Left ventricle myocardium inferior (tissue), 1 donor: ENCODE results near the gene DOC2B. TPM values are rescaled to one million over a fixed set of nuclear protein-coding genes. Genes with fewer than 3 reads are reported as not detected.

ENCODE experiments used
- DNase-seq: peaks from one replicate; pipeline ENCODE4 v3.0.0-alpha.2; 2020
- H3K27ac ChIP-seq: fragments of 200-600 bp; replicated peaks from 2 replicates; pipeline ENCODE4 v1.8.0; 2021
- H3K27me3 ChIP-seq: fragments of 200-600 bp; 2 replicates; pipeline ENCODE4 v1.8.0; 2021; ENCODE audit warnings: low read depth
- H3K36me3 ChIP-seq: fragments of 200-600 bp; 2 replicates; pipeline ENCODE4 v1.8.0; 2021
- H3K4me1 ChIP-seq: fragments of 200-600 bp; 2 replicates; pipeline ENCODE4 v1.8.0; 2021
- H3K4me3 ChIP-seq: fragments of 200-600 bp; 2 replicates; pipeline ENCODE4 v1.8.0; 2021; ENCODE audit warnings: mild to moderate bottlenecking, moderate library complexity
- H3K9me3 ChIP-seq: fragments of 200-600 bp; replicated peaks from 2 replicates; pipeline ENCODE4 v1.8.0; 2021
- CTCF ChIP-seq: fragments of 200-600 bp; IDR thresholded peaks from 2 replicates; pipeline ENCODE4 v1.8.0; 2021; ENCODE audit warnings: antibody characterized with exemption, mild to moderate bottlenecking, borderline replicate concordance
- intact Hi-C: fragments of 100-400 bp; cut with micrococcal nuclease; formaldehyde crosslinking; loops from one replicate; pipeline ENCODE4 v1.11.0; 2022
- total RNA-seq: library from RNA; stranded (reverse); fragmentation: NEBNext Ultra II Directional; extraction: Animal tissue kit (Norgen Biotek cat#: 25700); gene quantifications from one replicate; pipeline ENCODE4 v1.2.1, GENCODE V29; 2021
- donor health status: DM: no; HTN: yes; CAD: no; lungs with severe emphysema.

DOC2B gene
- total RNA-seq, 1 donor from 2014 or later: 2.7 TPM

GRCh38 chr17:152860-153420, 28.5 kb downstream of the DOC2B start:
- peak; percentile 7 for DNase-seq
- peaks cover 9% of the 10 kb centered on the region for H3K36me3 ChIP-seq

GRCh38 chr17:151886-152859, 29.3 kb downstream of the DOC2B start:
- peaks cover 9% of the 10 kb centered on the region for H3K36me3 ChIP-seq
- no peak overlapping the region for H3K4me3 ChIP-seq
- no peak overlapping the region for H3K27ac ChIP-seq
- peaks cover 5% of the 10 kb centered on the region for H3K27me3 ChIP-seq
- H3K9me3 ChIP-seq: no peaks in the 10 kb centered on the region
- DNase-seq: peak; percentile 7
- intact Hi-C loops: no loop called here
- no peak for TF ChIP-seq CTCF
- no peaks in the 10 kb centered on the region for H3K4me1 ChIP-seq

More at GRCh38 chr17:152860-153420, 28.5 kb downstream of the DOC2B start:
- no peak overlapping the region for H3K27ac ChIP-seq
- H3K27me3 ChIP-seq: peaks cover 5% of the 10 kb centered on the region
- no peaks in the 10 kb centered on the region for H3K9me3 ChIP-seq
- no peak for TF ChIP-seq CTCF
- intact Hi-C loops: no loop called here
- H3K4me1 ChIP-seq: no peaks in the 10 kb centered on the region
- H3K4me3 ChIP-seq: no peak overlapping the region

GRCh38 chr17:151004-151403, 30.4 kb downstream of the DOC2B start:
- no peak for TF ChIP-seq CTCF
- H3K9me3 ChIP-seq: no peaks in the 10 kb centered on the region
- intact Hi-C loops: no loop called here
- peaks cover 3% of the 10 kb centered on the region for H3K4me1 ChIP-seq
- no peak for DNase-seq
- peaks cover 5% of the 10 kb centered on the region for H3K27me3 ChIP-seq
- H3K27ac ChIP-seq: no peak overlapping the region
- H3K4me3 ChIP-seq: no peak overlapping the region
- H3K36me3 ChIP-seq: peaks cover 9% of the 10 kb centered on the region

GRCh38 chr17:149897-150584, 31.4 kb downstream of the DOC2B start:
- H3K9me3 ChIP-seq: no peaks in the 10 kb centered on the region
- peaks cover 9% of the 10 kb centered on the region for H3K36me3 ChIP-seq
- peaks cover 5% of the 10 kb centered on the region for H3K27me3 ChIP-seq
- intact Hi-C loops: no loop called here
- H3K4me3 ChIP-seq: no peak overlapping the region
- H3K4me1 ChIP-seq: peaks cover 7% of the 10 kb centered on the region
- no peak for TF ChIP-seq CTCF
- H3K27ac ChIP-seq: no peak overlapping the region
- DNase-seq: peak; percentile 5

GRCh38 chr17:149231-149630, 32.2 kb downstream of the DOC2B start:
- TF ChIP-seq CTCF: no peak
- peaks cover 11% of the 10 kb centered on the region for H3K4me1 ChIP-seq
- H3K9me3 ChIP-seq: no peaks in the 10 kb centered on the region
- no peak overlapping the region for H3K27ac ChIP-seq
- DNase-seq: no peak
- H3K27me3 ChIP-seq: peaks cover 5% of the 10 kb centered on the region
- intact Hi-C loops: no loop called here
- no peak overlapping the region for H3K4me3 ChIP-seq
- peaks cover 9% of the 10 kb centered on the region for H3K36me3 ChIP-seq
